SK-N-SH treated with all-trans-retinoic acid at 6 μM for 48 hours (cell line): ENCODE measurements around the gene CKAP4.

Source experiments
- ATAC-seq: fragments of 200-7000 bp; cut with Tn5 transposase; 3 replicates; pipeline ENCODE4 v1.9.1; 2020; ENCODE audit warnings: mild to moderate bottlenecking, moderate library complexity
- ARNTL ChIP-seq: fragments of 450-650 bp; formaldehyde crosslinking; IDR thresholded peaks from 2 replicates; pipeline ENCODE4 v1.5.0; 2020; ENCODE audit warnings: low read depth, mild to moderate bottlenecking, moderate library complexity, borderline replicate concordance
- BACH2 ChIP-seq: fragments of 250-450 bp; sonication (Bioruptor Pico); IDR thresholded peaks from 2 replicates; pipeline ENCODE4 v1.9.0; 2021; ENCODE audit warnings: mild to moderate bottlenecking, borderline replicate concordance
- CREB5 ChIP-seq: fragments of 250-450 bp; sonication (Bioruptor Pico); IDR thresholded peaks from 2 replicates; pipeline ENCODE4 v1.5.1; 2020; ENCODE audit warnings: low read depth, mild to moderate bottlenecking, moderate library complexity
- CSDC2 ChIP-seq: fragments of 250-450 bp; sonication (Bioruptor Pico); IDR thresholded peaks from 2 replicates; pipeline ENCODE4 v1.5.0; 2020; ENCODE audit warnings: mild to moderate bottlenecking, moderate library complexity
- CSRNP3 ChIP-seq: fragments of 250-450 bp; sonication (Bioruptor Pico); IDR thresholded peaks from 2 replicates; pipeline ENCODE4 v1.5.1; 2021; ENCODE audit warnings: mild to moderate bottlenecking, moderate library complexity
- ESRRG ChIP-seq: fragments of 250-450 bp; sonication (Bioruptor Pico); IDR thresholded peaks from 2 replicates; pipeline ENCODE4 v1.6.1; 2021; ENCODE audit warnings: mild to moderate bottlenecking
- ISL1 ChIP-seq: fragments of 250-450 bp; sonication (Bioruptor Pico); IDR thresholded peaks from 2 replicates; pipeline ENCODE4 v2.1.2; 2022; ENCODE audit warnings: mild to moderate bottlenecking, moderate library complexity
- OSR1 ChIP-seq: fragments of 250-450 bp; sonication (Bioruptor Pico); IDR thresholded peaks from 2 replicates; pipeline ENCODE4 v1.8.0; 2022; ENCODE audit warnings: moderate library complexity, mild to moderate bottlenecking, inconsistent platforms
- PATZ1 ChIP-seq: fragments of 250-450 bp; sonication (Bioruptor Pico); IDR thresholded peaks from 2 replicates; pipeline ENCODE4 v1.8.0; 2020; ENCODE audit warnings: mild to moderate bottlenecking, moderate library complexity, borderline replicate concordance
- POU6F1 ChIP-seq: fragments of 250-450 bp; sonication (Bioruptor Pico); IDR thresholded peaks from 2 replicates; pipeline ENCODE4 v1.8.0; 2021; ENCODE audit warnings: low read depth, mild to moderate bottlenecking, moderate library complexity, borderline replicate concordance
- PPARA ChIP-seq: fragments of 250-450 bp; sonication (Bioruptor Pico); IDR thresholded peaks from 2 replicates; pipeline ENCODE4 v1.5.0; 2020; ENCODE audit warnings: mild to moderate bottlenecking, borderline replicate concordance
- RARB ChIP-seq: fragments of 250-450 bp; sonication (Bioruptor Pico); IDR thresholded peaks from 2 replicates; pipeline ENCODE4 v1.8.0; 2021; ENCODE audit warnings: mild to moderate bottlenecking, moderate library complexity
- SNAI2 ChIP-seq: fragments of 250-450 bp; sonication (Bioruptor Pico); IDR thresholded peaks from 2 replicates; pipeline ENCODE4 v1.5.0; 2020; ENCODE audit warnings: mild to moderate bottlenecking, moderate library complexity
- TCF4 ChIP-seq: fragments of 250-450 bp; sonication (Bioruptor Pico); IDR thresholded peaks from 2 replicates; pipeline ENCODE4 v1.8.0; 2021; ENCODE audit warnings: mild to moderate bottlenecking, moderate library complexity, borderline replicate concordance
- TSHZ2 ChIP-seq: fragments of 250-450 bp; sonication (Bioruptor Pico); IDR thresholded peaks from 2 replicates; pipeline ENCODE4 v1.5.0; 2020; ENCODE audit warnings: mild to moderate bottlenecking, moderate library complexity
- ZC3H10 ChIP-seq: fragments of 250-450 bp; sonication (Bioruptor Pico); IDR thresholded peaks from 2 replicates; pipeline ENCODE4 v1.5.1; 2021; ENCODE audit warnings: mild to moderate bottlenecking, moderate library complexity
- ZNF565 ChIP-seq: fragments of 450-650 bp; formaldehyde crosslinking; conservative IDR thresholded peaks from 2 replicates; pipeline ENCODE4 v1.5.0; 2020; ENCODE audit warnings: low read depth, mild to moderate bottlenecking, moderate library complexity
- ZNF8 ChIP-seq: fragments of 450-650 bp; formaldehyde crosslinking; IDR thresholded peaks from 2 replicates; pipeline ENCODE4 v1.5.0; 2020; ENCODE audit warnings: mild to moderate bottlenecking, moderate library complexity

The CKAP4 gene

GRCh38 chr12:106234449-106234848 lies 13.4 kb downstream of the CKAP4 start:
- TF ChIP-seq ZC3H10 (CRISPR knock-in tag) (0 out of 2 replicates have a peak, but pooled peaks have one; percentile 41), ESRRG (CRISPR knock-in tag) (no peak)
- ATAC-seq = peak; percentile 77

GRCh38 chr12:106233011-106233410 lies 14.8 kb downstream of the CKAP4 start:
- TF ChIP-seq ZC3H10 (CRISPR knock-in tag) (no peak), ARNTL (CRISPR knock-in tag) (no peak), CSDC2 (no peak), PATZ1 (no peak), ISL1 (no peak), TSHZ2 (no peak), ZNF565 (no peak), OSR1 (no peak), TCF4 (CRISPR knock-in tag) (no peak), SNAI2 (no peak), POU6F1 (CRISPR knock-in tag) (no peak), CSRNP3 (no peak), CREB5 (CRISPR knock-in tag) (no peak), BACH2 (no peak)
- ATAC-seq = no peak

GRCh38 chr12:106229036-106229591 lies 18.7 kb downstream of the CKAP4 start:
- ATAC-seq = no peak
- TF ChIP-seq ZNF8 = no peak
- TF ChIP-seq ZNF565 = no peak
- TF ChIP-seq PPARA (CRISPR knock-in tag) = no peak
- no peak for TF ChIP-seq TSHZ2
- TF ChIP-seq ZC3H10 (CRISPR knock-in tag) = no peak
- TF ChIP-seq PATZ1 = no peak
- TF ChIP-seq POU6F1 (CRISPR knock-in tag) = no peak
- TF ChIP-seq RARB (CRISPR knock-in tag) = no peak
- no peak for TF ChIP-seq ISL1
